Dermis microvascular lymphatic vessel endothelial cell (primary cell): ENCODE measurements around the gene PLEKHA8. TPM values are rescaled to one million over a fixed set of nuclear protein-coding genes. Genes with fewer than 3 reads are reported as not detected.

Experiments used
- DNase-seq, 2 donors: peaks; one replicate each; pipeline versions ENCODE4 v3.0.0 to v3.0.0-alpha.2; 2010; ENCODE audit warnings: low read depth in 2 of 2
- total RNA-seq: library from RNA; depleted of rRNA; stranded (reverse); fragments of >200 nt; gene quantifications from 2 replicates; pipeline ENCODE4 v1.2.1, GENCODE V29; 2014

The PLEKHA8 gene
- total RNA-seq, 1 donor from 2014 or later = 13.0 TPM

- no peak for DNase-seq
Observed at GRCh38 chr7:30144657-30145306, 116.6 kb downstream of the PLEKHA8 start.

- DNase-seq = no peak
Observed at GRCh38 chr7:30145426-30145970, 117.3 kb downstream of the PLEKHA8 start.

DNA sequence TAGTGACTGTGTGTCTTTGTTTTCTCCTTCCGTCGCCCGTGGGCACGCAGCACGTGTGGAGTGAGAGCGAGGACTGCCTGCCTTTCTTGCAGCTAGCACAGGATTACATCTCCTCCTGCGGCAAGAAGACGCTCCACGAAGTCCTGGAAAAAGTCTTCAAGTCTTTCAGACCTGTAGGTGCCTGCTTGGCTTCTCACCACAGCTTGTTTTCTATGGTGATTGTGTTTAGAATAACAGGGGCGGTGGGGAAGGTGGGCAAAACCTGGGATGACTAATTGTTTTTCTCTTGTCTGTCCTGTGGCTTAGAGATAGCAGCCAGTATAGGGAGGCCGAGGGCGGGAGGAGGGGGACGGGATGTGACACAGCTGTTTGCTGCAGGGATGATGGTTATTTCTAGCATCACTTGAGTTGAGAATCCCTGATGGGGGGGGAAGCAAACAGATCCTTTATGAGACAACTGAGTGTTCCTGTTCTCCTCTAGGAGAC lies 118.0 kb downstream of the PLEKHA8 start:
- DNase-seq = peak; percentile 57 to 87

DNA sequence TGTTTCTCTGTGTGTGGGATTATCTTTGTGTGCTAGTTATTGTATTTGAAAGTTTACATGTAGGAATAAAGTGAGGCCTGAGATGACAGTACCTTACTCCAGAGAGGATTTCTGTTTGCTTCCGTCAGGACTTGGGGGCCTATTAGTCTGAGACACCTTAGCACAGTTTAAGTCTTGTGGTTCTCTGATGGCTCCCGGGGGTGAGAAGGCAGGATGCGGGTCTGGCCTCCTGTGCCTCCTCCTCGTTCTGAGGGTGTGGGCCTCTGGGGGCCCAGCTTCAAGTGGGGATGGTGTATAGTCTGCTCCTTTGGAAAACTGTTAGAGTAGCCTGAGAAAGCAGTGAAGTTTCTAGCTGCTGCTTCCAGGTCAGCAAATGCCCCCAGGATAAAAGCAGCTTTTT lies 119.0 kb downstream of the PLEKHA8 start:
- DNase-seq = no peak

DNA sequence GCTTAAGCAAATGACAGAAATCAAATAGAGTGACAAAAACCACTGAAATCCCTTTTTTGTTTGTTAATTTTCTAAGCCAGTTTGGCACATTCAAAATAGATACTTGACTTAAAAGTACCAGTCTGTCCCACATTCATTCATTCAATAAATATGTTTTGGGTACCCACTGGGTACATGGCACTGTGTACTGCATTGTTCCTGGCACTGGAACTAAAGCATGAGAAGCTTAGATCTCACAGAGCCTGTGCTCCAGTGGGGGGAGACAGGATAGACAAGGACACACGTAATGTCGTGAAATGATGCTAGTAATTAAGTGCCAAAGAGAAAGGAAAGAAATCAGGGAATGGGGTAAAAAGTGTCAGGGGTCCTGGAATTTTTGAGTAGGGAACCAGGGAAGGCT lies 119.6 kb downstream of the PLEKHA8 start:
- no peak for DNase-seq

DNA sequence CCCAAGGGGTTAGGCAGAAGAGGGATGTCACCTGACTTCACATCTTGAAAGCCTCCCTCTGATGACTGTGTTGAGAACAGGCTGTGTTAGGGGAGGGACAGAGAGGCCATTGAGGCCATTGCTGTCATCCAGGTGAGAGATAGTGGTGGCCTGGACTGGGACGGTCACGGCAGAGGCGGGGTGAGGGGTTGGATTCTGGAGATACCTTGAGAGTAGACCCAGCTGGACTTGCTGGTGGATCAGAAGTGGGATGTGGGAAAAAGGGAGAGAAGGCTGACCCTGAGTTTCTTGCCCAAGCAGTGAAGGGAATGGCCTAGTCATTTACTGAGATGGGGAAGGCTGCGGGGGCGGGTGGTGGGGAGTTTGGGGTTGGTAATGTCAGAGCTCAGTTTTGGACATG lies 120.2 kb downstream of the PLEKHA8 start:
- DNase-seq = no peak

- DNase-seq = no peak
Observed at GRCh38 chr7:30148951-30149459, 120.8 kb downstream of the PLEKHA8 start.

GRCh38 chr7:30149640-30150272 lies 121.5 kb downstream of the PLEKHA8 start:
- DNase-seq = no peak

GRCh38 chr7:30150711-30151110 lies 122.5 kb downstream of the PLEKHA8 start:
- DNase-seq = no peak

GRCh38 chr7:30154111-30154587 lies 125.9 kb downstream of the PLEKHA8 start:
- no peak for DNase-seq

DNA sequence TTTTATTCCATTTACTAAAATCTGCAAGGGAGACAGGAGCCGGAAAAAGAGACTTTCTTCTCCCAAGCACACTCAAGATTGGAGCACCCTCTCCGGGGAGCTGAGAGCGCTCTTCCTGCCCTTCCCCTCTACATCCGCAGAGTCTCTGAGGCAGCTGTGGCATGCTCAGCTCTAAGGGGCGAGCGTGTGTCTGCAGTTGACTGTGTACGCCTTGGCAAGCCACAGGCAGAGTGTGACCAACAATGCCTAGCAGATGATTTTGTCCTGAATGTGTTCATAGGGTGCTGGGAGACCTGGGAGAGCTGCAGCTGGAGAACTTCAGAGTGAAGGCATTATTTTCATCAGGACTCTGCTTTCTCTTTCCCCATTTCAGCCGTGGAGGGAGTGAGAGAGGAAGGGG lies 127.3 kb downstream of the PLEKHA8 start:
- no peak for DNase-seq

DNA sequence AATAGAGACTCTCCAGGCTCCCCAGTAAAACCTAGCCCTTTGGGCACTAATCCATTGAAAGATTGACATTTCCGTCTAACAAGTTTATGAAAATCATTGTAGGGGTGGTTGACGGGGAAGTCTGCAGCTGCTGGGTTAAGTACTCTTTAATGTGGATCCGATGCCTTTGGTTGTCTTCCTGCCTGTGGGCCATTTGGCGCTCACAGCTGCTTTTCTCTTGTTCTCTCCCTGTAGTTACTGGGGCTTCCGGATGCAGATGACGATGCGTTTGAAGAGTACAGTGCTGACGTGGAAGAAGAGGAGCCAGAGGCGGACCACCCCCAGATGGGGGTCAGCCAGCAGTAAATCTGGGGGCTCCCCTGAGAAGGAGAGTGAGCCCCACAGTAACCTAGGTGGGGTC lies 129.0 kb downstream of the PLEKHA8 start:
- no peak for DNase-seq

- DNase-seq = no peak
Observed at GRCh38 chr7:30159163-30159562, 131.0 kb downstream of the PLEKHA8 start.

DNA sequence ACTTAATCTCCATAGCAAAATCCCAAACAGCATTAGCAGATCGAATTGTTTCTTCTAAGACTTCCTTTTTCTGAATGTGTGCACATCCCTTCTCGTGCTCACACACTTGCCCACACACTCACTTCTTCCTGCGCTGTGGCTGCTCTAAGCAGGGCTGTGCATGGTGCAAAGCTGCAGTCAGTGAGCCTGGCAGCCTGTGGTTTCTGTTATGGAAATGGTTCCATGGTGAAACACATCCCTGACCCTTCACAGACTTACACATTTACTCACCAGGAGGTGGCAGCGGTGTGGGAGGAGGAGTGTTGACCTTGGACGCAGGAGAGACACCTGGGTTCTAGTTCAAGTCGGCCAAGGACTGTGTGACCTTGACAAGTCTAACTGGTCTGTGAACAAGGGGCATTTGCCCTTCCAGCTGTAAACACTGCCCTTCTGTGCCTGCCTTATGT lies 131.5 kb downstream of the PLEKHA8 start:
- no peak for DNase-seq

DNA sequence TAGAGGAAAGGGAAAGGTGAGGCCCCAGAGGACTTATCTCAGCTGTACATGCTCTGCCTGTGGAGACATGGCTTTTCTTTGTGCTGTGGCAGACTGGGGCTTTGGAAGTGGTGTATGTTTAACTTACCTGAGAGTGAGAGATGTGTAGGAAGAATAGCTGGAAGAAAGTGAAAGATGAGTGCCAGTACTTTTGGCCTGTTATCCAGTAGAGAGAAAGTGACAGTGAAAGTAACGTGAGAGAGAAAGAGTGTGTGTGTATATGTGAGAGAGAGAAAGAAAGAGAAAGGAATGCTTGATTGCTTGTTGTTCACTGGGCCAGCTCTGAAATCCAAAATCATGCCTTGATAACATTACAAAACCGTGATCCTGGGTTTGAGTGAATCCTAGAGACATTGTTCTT lies 132.1 kb downstream of the PLEKHA8 start:
- no peak for DNase-seq

GRCh38 chr7:30162133-30162532 lies 133.9 kb downstream of the PLEKHA8 start:
- DNase-seq = no peak

DNA sequence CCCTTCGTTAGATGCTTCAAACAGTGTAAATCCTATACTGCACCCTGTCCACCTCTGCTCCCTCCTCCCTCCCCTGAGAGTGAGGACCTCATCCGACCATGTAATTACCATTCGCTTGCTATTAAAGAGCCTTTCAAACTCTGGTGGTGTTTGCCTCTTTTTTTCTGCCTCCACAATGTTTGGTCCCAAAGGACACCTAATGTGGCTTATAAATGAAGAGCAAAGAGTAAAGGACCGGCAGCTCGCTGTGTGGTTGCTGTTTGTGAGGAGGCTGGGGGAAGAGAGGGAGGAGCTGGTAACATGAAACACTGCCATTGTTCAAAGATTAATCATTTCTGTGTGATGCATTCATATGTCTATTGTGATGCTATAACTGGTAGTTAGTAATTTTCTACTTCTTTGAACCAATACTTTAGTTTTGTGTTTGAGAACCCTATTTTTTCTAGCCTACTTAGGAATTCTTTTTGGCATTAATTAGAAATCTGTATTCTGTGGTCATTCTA lies 134.5 kb downstream of the PLEKHA8 start:
- DNase-seq = peak; percentile 32 to 77

- peak in 1 of 2 donors; percentile 48 for DNase-seq
Observed at GRCh38 chr7:30163231-30163894, 135.2 kb downstream of the PLEKHA8 start.

DNA sequence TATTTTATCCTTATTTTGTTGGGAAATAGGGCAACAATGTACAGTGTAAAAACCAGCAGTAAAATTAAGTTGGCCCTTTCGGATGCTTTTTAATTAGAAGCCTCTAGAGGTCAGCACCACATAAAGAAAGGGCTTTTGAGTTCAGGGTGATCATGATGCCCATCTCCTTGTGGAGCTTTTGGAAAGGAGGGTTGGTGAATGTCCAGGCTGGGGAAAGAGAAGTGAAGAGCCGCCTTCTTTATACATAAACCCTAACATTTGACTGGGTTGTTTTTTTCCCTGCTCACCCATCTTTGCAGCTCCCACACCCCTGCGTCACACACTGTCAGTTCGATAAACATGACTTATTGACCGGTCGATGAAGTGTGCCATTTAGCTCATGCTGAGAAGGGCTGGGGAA lies 136.4 kb downstream of the PLEKHA8 start:
- peak; percentile 40 to 62 for DNase-seq

DNA sequence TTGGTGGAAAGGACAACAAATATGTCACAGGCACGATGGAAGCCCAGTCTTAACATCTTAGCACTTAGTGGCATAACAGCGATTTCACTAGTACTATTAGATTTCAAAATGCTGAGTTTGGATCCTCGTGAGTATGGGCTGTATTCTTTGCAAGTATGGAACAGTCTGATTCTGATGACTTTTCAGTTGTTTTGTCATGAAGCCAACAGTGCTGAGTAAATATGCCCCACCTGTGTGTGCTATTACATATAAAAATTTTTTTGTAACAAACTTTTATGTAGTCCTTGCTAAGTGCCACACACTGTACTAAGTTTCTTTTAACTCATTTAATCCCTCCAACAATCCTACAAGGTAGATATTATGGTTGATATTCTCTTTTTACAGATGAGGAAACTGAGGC lies 137.4 kb downstream of the PLEKHA8 start:
- DNase-seq = no peak

DNA sequence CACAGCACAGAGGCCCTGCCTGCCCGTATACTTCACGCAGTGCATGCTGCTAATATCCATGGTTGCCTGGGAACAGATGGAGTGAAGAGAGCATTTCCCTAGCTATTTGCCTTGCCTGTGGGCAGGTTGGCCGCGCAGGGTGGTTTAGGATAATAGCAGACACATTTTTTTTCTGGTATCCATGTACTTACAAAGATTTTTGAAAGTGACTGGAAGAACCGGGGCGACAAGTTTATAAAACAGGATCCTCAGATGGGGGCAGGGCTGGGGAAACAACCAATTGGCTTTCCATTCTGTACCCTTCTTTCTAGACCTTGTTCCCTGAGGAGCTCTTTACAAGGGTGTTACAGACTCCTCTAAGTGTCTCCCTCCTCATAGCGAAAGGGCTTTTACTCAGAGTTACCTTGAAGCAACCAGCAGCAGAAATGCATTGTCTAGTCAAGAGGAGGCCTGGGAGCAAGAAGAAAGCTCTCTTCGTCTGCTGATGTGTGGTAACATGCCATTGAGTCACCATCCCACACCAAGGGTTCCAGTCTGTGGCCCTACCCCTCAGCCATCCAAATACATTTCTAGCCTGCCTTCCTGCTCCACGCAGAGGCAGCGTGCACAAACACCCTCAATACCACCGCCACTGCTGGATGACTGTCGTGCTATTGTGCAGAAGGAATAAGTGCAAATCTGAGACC lies 138.1 kb downstream of the PLEKHA8 start:
- no peak for DNase-seq
